GM12874 (cell line): ENCODE measurements around the gene ARAP1.

Source experiments
- CTCF ChIP-seq: IDR thresholded peaks from 2 replicates; pipeline ENCODE4 v1.5.1; 2011; ENCODE audit warnings: low read depth, mild to moderate bottlenecking, control low read depth, low read length, moderate library complexity; ENCODE audit not compliant: insufficient read depth

Gene ARAP1

GRCh38 chr11:72680624-72681158 lies 71.5 kb downstream of the ARAP1 start:
- TF ChIP-seq CTCF: no peak

GRCh38 chr11:72679869-72680268 lies 72.3 kb downstream of the ARAP1 start:
- no peak for TF ChIP-seq CTCF

- TF ChIP-seq CTCF: no peak
Measured at GRCh38 chr11:72678524-72678923, 73.7 kb downstream of the ARAP1 start.

- TF ChIP-seq CTCF: no peak
Measured at GRCh38 chr11:72676861-72677341, 75.3 kb downstream of the ARAP1 start.

- TF ChIP-seq CTCF: no peak
Measured at GRCh38 chr11:72675221-72675620, 77.0 kb downstream of the ARAP1 start.

- no peak for TF ChIP-seq CTCF
Measured at GRCh38 chr11:72673943-72674828, 78.0 kb downstream of the ARAP1 start, which contains the start of gene PDE2A. Gene PDE2A (minus strand): TSS chr11:72674422. CDS start chr11:72674207, 215 bp downstream.

- TF ChIP-seq CTCF: no peak
Measured at GRCh38 chr11:72673284-72673942, 78.8 kb downstream of the ARAP1 start.
